ENCODE results near the gene LAMA2.

Gene LAMA2

GRCh38 chr6:129269891-129270290, 387.0 kb downstream of the LAMA2 start:
- no peak for DNase-seq (ENCODE audit: low spot score)

- DNase-seq (ENCODE audit: low spot score) = no peak
Observed at GRCh38 chr6:129270450-129270849, 387.5 kb downstream of the LAMA2 start.

DNA sequence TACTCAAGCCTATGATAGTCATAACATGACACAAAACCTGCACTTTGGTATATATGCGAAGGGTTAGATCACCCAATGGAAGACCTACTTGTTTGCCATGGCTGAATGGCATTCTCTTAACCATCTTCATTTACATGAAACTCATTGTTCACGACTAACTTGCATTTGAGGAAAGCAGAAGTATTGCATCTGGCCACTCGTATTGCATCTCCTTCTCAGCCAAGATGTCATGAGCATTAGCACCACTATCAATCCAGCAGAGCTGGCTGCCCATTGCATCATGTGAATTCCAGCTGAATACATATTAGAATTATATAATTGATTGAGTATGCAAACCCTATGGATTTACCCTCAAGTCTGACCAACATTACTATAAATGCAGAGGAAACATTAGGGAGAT, 390.2 kb downstream of the LAMA2 start:
- DNase-seq (ENCODE audit: low spot score) = no peak

DNA sequence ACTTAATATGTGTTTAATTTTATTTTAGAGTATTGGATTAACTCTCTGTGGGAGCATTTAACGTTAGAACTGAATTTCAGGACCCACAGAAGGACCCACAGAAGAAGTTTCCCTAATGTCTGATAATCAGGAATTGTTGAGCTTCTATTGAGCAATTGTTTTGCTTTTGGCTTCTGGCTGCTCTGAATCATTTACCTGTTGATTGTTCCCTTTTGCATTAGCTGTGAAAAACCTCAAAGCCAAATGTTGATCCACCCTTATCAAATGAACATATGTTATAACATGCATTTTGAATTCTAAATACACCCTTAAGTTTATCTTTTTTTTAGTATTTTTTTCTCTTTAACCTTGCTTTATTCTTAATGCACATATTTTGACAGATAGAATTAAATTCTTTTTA, 393.5 kb downstream of the LAMA2 start:
- no peak for DNase-seq (ENCODE audit: low spot score)

GRCh38 chr6:129276986-129277385, 394.0 kb downstream of the LAMA2 start:
- DNase-seq (ENCODE audit: low spot score) = no peak

- no peak for DNase-seq (ENCODE audit: low spot score)
Observed at GRCh38 chr6:129279343-129280292, 396.7 kb downstream of the LAMA2 start.

DNA sequence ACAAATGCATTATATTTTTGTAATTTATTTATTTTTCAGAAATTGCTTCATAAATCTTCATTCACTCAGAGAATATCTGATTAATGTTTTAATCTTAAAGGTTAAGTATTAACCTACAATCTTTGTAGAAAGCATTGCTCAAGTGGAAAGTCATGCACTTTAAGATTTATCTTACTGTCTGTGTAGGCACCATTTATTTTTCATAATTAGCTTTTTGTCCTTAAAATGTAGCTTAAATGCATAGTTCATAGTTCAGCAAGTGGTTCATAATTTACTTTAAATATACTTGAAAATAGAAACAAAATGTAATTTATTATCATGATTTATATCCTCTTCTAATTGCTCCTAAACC, 397.3 kb downstream of the LAMA2 start:
- no peak for DNase-seq (ENCODE audit: low spot score)

DNA sequence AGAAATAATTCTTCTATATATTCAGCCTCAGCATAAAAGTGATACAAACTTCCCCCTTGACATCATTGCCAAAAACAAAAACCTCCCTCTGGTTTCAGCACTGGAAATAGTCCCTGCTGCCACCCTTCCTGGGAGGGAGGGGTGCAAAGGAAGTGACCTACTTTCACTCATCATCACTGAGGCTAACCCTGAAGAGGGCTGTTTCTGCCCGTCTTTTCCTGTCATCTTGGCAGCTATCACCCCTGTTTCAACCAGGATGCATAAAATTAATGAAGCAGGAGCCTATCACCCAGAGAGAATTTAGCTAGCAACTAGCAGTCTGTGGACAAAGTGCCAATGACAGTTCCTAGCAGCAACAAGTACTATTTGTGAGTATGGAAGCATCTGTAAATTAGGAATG, 397.8 kb downstream of the LAMA2 start:
- no peak for DNase-seq (ENCODE audit: low spot score)

DNA sequence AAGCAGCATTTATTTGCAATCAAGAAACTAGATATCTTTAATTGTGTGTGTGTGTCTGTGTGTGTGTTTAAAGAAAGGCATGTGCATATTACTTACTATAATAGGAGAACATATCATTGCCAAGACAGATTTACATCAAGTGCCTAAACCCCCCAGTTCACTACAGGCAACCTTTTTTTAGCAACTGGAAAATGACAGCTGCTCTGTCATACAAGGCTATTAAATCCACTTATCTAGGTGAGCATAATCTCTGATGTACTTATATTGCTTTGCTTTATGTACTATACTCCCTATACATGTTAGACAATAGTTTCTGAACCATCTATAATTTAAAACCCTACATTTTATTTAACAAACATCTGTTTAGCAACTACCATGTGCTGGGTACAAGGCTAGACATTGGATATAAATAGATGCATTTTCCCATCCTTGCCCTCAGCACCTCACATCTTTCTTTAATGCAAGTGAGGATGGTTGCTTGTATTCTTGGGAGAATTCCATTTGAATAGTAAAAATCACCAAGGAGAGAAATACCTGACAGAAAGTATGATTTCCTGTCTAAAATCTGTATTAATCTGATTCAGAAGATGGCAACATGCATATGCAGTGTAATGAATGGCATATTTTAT, 398.3 kb downstream of the LAMA2 start:
- no peak for DNase-seq (ENCODE audit: low spot score)

- DNase-seq (ENCODE audit: low spot score) = no peak
Observed at GRCh38 chr6:129282019-129282418, 399.1 kb downstream of the LAMA2 start.

GRCh38 chr6:129284225-129284624, 401.3 kb downstream of the LAMA2 start:
- no peak for DNase-seq (ENCODE audit: low spot score)

GRCh38 chr6:129287231-129288177, 404.6 kb downstream of the LAMA2 start:
- DNase-seq (ENCODE audit: low spot score) = no peak

DNA sequence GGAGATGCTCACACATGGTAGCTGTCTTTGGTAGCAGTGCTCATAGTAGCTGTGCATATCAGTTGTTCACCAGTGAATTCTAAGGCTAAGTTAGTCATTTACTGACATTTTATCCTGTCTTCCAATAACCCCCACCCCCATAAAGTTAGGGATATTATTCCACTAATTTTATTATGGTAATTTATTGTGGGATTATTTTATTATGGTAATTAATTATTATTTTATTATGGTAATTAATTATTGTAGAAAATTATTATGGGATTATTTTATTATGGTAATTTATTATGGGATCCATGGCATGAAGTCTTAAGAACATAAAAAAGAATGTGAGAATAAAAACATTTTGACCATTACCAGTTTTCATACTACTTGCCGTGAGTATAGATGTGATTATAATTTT, 406.5 kb downstream of the LAMA2 start:
- no peak for DNase-seq (ENCODE audit: low spot score)

DNA sequence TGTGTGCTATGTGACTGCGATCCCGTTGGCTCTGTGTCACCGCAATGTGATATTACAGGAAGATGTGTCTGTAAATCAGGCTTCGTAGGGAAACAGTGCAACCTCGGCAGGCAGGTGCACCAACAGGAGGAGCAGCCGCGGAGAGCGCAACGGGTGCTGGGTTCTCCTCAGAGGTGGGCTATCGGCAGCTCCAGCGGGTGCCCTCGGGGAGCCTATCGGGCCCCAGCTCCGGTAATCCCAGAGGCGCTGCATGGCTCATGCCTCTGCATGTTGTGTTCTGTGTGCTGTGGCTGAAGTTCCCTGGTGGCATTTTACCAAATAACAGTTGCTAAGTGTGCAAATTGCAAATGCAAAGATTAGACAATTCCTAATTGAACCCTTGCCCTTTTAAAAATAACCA, 409.9 kb downstream of the LAMA2 start:
- DNase-seq (ENCODE audit: low spot score) = no peak

- DNase-seq (ENCODE audit: low spot score) = no peak
Observed at GRCh38 chr6:129297592-129297991, 414.7 kb downstream of the LAMA2 start.

DNA sequence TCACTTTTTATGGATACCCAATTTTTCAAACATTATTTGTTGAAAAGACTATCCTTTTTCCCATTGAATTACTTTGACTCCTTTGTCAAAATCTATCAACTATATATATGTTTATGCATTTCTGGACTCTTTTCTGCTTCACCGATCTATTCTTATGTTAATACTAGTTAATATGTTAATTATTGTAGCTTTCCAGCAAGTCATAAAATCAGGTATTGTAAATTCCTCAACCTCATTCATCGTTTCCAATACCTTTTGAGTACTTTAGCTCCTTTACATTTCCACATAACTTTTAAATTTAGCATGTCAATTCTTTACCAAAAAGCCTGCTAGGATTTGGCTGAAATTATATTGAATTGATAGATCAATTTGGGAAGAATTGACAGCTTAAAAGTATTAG, 419.7 kb downstream of the LAMA2 start:
- no peak for DNase-seq (ENCODE audit: low spot score)

DNA sequence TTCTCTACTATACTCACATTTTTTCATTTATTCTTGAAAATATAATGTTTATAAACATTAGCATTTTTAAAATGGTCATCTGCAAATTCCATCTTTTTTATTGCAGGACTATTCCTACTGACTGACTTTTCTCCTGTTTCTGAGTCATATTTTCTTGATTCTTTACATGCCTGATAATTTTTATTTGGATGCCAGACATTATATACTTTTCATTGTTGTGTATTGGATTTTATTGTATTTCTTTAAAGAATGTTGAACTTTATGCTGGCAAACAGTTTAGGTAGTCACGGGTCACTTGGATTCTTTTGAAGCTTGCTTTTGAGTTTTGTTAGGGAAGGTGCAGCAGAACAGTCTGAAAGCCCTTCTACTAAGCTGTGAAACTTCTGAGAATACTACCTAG, 423.9 kb downstream of the LAMA2 start:
- DNase-seq (ENCODE audit: low spot score) = no peak

- DNase-seq (ENCODE audit: low spot score) = no peak
Observed at GRCh38 chr6:129307845-129308244, 424.9 kb downstream of the LAMA2 start.

DNA sequence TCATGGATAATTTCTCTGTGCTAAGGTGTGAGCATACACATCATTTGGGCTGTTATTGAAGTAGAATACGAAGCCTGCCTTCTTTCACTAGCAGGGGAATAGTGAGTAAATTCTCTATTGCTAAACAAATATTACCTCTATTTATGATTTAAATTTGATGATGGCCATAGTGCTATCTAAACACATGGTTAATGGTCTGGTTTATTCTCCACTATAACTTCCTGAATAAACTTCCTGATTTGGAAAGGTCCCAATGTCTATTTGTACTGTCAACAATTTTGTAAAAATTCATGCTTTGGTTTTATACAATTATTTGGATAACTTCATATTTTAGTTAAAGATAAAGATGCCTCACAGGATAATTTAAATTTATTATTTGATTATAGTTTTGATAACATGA, 426.2 kb downstream of the LAMA2 start:
- DNase-seq (ENCODE audit: low spot score) = no peak

DNA sequence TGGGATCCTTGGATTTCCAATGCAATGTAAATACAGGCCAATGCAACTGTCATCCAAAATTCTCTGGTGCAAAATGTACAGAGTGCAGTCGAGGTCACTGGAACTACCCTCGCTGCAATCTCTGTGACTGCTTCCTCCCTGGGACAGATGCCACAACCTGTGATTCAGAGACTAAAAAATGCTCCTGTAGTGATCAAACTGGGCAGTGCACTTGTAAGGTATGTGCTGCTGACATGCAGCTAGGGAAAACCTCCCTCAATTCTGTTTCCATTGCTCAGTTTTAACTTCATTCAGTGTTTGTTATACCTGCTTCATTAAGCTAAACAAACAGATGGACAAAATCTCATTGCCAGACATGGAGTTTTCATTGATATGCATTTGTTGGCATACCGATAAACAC, 429.9 kb downstream of the LAMA2 start:
- no peak for DNase-seq (ENCODE audit: low spot score)

- DNase-seq (ENCODE audit: low spot score) = no peak
Observed at GRCh38 chr6:129314575-129314974, 431.6 kb downstream of the LAMA2 start.

Measured in HuH-7 (cell line).